OCI-LY7 (cell line): Measurements from ENCODE around the gene MRTFB. TPM values are rescaled to one million over a fixed set of nuclear protein-coding genes. Genes with fewer than 3 reads are reported as not detected.
"Not testable (repeated sequence)": the region's sequence is repeated elsewhere in the genome, so short reads cannot be mapped to it uniquely, and the experiment has no call there.

ENCODE experiments used
- BruUV-seq: library from RNA; stranded (reverse); fragments of 400-500 nt; replicated peaks from 2 replicates; lab custom pipeline; 2021; lab: Mats Ljungman, UMichigan
- CTCF ChIA-PET: fragments of 300-600 bp; sonication (Branson Sonifier 250); formaldehyde crosslinking; loops from one replicate; lab custom pipeline; 2022; ENCODE audit warnings: antibody characterized with exemption; ENCODE audit not compliant: unreplicated experiment; lab: Charles Lee
- POLR2A ChIA-PET: fragments of 300-600 bp; sonication (Branson Sonifier 250); formaldehyde crosslinking; loops from one replicate; lab custom pipeline; 2022; ENCODE audit warnings: antibody characterized with exemption; lab: Charles Lee
- DNase-seq: peaks from one replicate; pipeline ENCODE4 v3.0.0-alpha.2; 2015; ENCODE audit warnings: low spot score
- H2AFZ ChIP-seq: fragments of 200-600 bp; sonication (generic), shearing (Covaris generic); 2 replicates; pipeline ENCODE4 v1.6.1; 2014; ENCODE audit warnings: mild to moderate bottlenecking, antibody characterized with exemption, low read length, moderate library complexity
- H3K27ac ChIP-seq: fragments of 200-600 bp; sonication (generic); 2 replicates; pipeline ENCODE4 v1.5.1; 2014; ENCODE audit warnings: mixed run types, low read depth, mild to moderate bottlenecking, moderate library complexity, low read length, inconsistent platforms; ENCODE audit not compliant: poor library complexity, severe bottlenecking
- H3K36me3 ChIP-seq: fragments of 200-600 bp; sonication (generic); 2 replicates; pipeline ENCODE4 v1.6.1; 2014; ENCODE audit warnings: mild to moderate bottlenecking, antibody characterized with exemption, low read length, moderate library complexity, mixed read lengths; ENCODE audit not compliant: insufficient read depth
- H3K4me1 ChIP-seq: fragments of 200-600 bp; sonication (generic); 2 replicates; pipeline ENCODE4 v1.5.1; 2014; ENCODE audit warnings: mild to moderate bottlenecking, low read length; ENCODE audit not compliant: insufficient read depth, poor library complexity, severe bottlenecking
- H3K4me2 ChIP-seq: fragments of 200-600 bp; sonication (generic); 2 replicates; pipeline ENCODE4 v1.6.1; 2014; ENCODE audit warnings: mild to moderate bottlenecking, low read length
- H3K4me3 ChIP-seq: fragments of 200-600 bp; sonication (generic); 2 replicates; pipeline ENCODE4 v1.5.1; 2014; ENCODE audit warnings: mild to moderate bottlenecking, low read depth, low read length; ENCODE audit not compliant: poor library complexity, severe bottlenecking
- H3K79me2 ChIP-seq: fragments of 200-600 bp; sonication (generic); 2 replicates; pipeline ENCODE4 v1.6.1; 2016; ENCODE audit warnings: low read depth, mild to moderate bottlenecking, low read length, moderate library complexity, mixed read lengths; ENCODE audit not compliant: insufficient read depth
- H3K9me2 ChIP-seq: fragments of 200-600 bp; sonication (generic); 2 replicates; pipeline ENCODE4 v1.6.1; 2016; ENCODE audit warnings: mild to moderate bottlenecking, low read length, mixed read lengths; ENCODE audit not compliant: insufficient read depth
- H3K9me3 ChIP-seq: fragments of 200-600 bp; sonication (generic); 2 replicates; pipeline ENCODE4 v1.6.1; 2014; ENCODE audit warnings: mild to moderate bottlenecking, mixed run types, low read length, mixed read lengths
- H4K20me1 ChIP-seq: fragments of 200-600 bp; sonication (generic); 2 replicates; pipeline ENCODE4 v1.6.1; 2014; ENCODE audit warnings: mild to moderate bottlenecking, antibody characterized with exemption, low read length, moderate library complexity, mixed read lengths; ENCODE audit not compliant: insufficient read depth
- EZH2phosphoT487 ChIP-seq: fragments of 200-600 bp; sonication (generic); IDR thresholded peaks from 2 replicates; pipeline ENCODE4 v1.6.1; 2018; ENCODE audit warnings: low read depth, borderline replicate concordance, mild to moderate bottlenecking, mixed run types, antibody characterized with exemption, low read length, moderate library complexity, mixed read lengths
- intact Hi-C: fragments of 100-400 bp; cut with micrococcal nuclease; formaldehyde crosslinking; loops from one replicate; pipeline ENCODE4 v1.10.0; 2022; ENCODE audit not compliant: unreplicated experiment
- total RNA-seq, 2 experiments: library from RNA; depleted of rRNA in 1 of 2; stranded (reverse); fragments of >200 nt in 1 of 2; shearing (Covaris generic) in 1 of 2; gene quantifications; 2 replicates each; pipeline ENCODE4 v1.2.3, GENCODE V29; 2014 to 2022
- TF ChIP-seq, protein P1 (sequence below): fragments of 200-600 bp; sonication (generic); conservative IDR thresholded peaks from 2 replicates; pipeline ENCODE4 v1.5.1; 2014; ENCODE audit warnings: mild to moderate bottlenecking, antibody characterized with exemption, low read length, moderate library complexity, mixed read lengths

The MRTFB gene
- total RNA-seq, 2 experiments from 2014 or later: 8.5 to 21.4 TPM

- no peak overlapping the region for H3K27ac ChIP-seq
- BruUV-seq: no TSS peak
- TF ChIP-seq EZH2phosphoT487: no peak
- TF ChIP-seq, protein P1, sequence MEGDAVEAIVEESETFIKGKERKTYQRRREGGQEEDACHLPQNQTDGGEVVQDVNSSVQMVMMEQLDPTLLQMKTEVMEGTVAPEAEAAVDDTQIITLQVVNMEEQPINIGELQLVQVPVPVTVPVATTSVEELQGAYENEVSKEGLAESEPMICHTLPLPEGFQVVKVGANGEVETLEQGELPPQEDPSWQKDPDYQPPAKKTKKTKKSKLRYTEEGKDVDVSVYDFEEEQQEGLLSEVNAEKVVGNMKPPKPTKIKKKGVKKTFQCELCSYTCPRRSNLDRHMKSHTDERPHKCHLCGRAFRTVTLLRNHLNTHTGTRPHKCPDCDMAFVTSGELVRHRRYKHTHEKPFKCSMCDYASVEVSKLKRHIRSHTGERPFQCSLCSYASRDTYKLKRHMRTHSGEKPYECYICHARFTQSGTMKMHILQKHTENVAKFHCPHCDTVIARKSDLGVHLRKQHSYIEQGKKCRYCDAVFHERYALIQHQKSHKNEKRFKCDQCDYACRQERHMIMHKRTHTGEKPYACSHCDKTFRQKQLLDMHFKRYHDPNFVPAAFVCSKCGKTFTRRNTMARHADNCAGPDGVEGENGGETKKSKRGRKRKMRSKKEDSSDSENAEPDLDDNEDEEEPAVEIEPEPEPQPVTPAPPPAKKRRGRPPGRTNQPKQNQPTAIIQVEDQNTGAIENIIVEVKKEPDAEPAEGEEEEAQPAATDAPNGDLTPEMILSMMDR: no peak
- H3K79me2 ChIP-seq: no peaks in the 10 kb centered on the region
- no peaks in the 10 kb centered on the region for H3K36me3 ChIP-seq
- H3K9me3 ChIP-seq: peaks cover 11% of the 10 kb centered on the region; the same call in 1 of the 2 replicates
- H2AFZ ChIP-seq: no peak overlapping the region
- H3K4me1 ChIP-seq: peaks cover 4% of the 10 kb centered on the region
- DNase-seq: no peak
- no peaks in the 10 kb centered on the region for H3K9me2 ChIP-seq
- no peak overlapping the region for H3K4me3 ChIP-seq
- ChIA-PET POLR2A (no interaction called here), CTCF (no interaction called here)
- intact Hi-C loops: no loop called here
- no peaks in the 10 kb centered on the region for H4K20me1 ChIP-seq
- H3K4me2 ChIP-seq: no peak overlapping the region
Measured at GRCh38 chr16:14120335-14120734, 49.2 kb downstream of the MRTFB start.

GRCh38 chr16:14121142-14121541, 50.0 kb downstream of the MRTFB start:
- no peak overlapping the region for H2AFZ ChIP-seq

GRCh38 chr16:14121872-14122271, 50.8 kb downstream of the MRTFB start:
- Histone ChIP-seq H3K79me2 (no peaks in the 10 kb centered on the region), H3K9me2 (no peaks in the 10 kb centered on the region), H3K4me2 (no peak overlapping the region), H3K36me3 (no peaks in the 10 kb centered on the region), H3K9me3 (peaks cover 11% of the 10 kb centered on the region; the same call in 1 of the 2 replicates), H3K4me1 (peaks cover 4% of the 10 kb centered on the region), H2AFZ (no peak overlapping the region), H3K27ac (no peak overlapping the region), H4K20me1 (no peaks in the 10 kb centered on the region), H3K4me3 (no peak overlapping the region)
- DNase-seq: no peak
- intact Hi-C loops: no loop called here
- no peak for TF ChIP-seq EZH2phosphoT487
- TF ChIP-seq, protein P1: no peak
- BruUV-seq: no TSS peak
- POLR2A ChIA-PET: no interaction called here
- CTCF ChIA-PET: no interaction called here

More at GRCh38 chr16:14121142-14121541, 50.0 kb downstream of the MRTFB start:
- no peak for TF ChIP-seq EZH2phosphoT487
- H3K9me2 ChIP-seq: no peaks in the 10 kb centered on the region
- CTCF ChIA-PET: no interaction called here
- no peaks in the 10 kb centered on the region for H4K20me1 ChIP-seq
- H3K4me3 ChIP-seq: no peak overlapping the region
- H3K27ac ChIP-seq: no peak overlapping the region
- POLR2A ChIA-PET: no interaction called here
- no peak overlapping the region for H3K4me2 ChIP-seq
- no peaks in the 10 kb centered on the region for H3K36me3 ChIP-seq
- intact Hi-C loops: no loop called here
- no peak for DNase-seq
- BruUV-seq: no TSS peak
- peaks cover 11% of the 10 kb centered on the region; the same call in 1 of the 2 replicates for H3K9me3 ChIP-seq
- H3K4me1 ChIP-seq: peaks cover 4% of the 10 kb centered on the region
- H3K79me2 ChIP-seq: no peaks in the 10 kb centered on the region

DNA sequence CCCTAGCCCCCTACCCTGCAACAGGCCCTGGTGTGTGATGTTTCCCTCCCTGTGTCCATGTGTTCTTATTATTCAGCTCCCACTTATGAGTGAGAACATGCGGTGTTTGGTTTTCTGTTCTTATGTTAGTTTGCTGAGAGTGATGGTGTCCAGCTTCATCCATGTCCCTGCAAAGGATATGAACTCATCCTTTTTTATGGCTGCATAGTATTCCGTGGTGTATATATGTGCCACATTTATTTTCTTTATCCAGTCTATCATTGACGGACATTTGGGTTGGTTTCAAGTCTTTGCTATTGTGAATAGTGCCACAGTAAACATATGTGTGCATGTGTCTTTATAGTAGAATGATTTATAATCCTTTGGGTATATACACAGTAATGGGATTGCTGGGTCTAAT, 51.3 kb downstream of the MRTFB start:
- DNase-seq, H3K9me2 ChIP-seq, BruUV-seq, H3K4me1 ChIP-seq, CTCF ChIA-PET, H4K20me1 ChIP-seq, H3K27ac ChIP-seq, intact Hi-C loops, POLR2A ChIA-PET, H3K4me2 ChIP-seq, H3K4me3 ChIP-seq, H3K36me3 ChIP-seq, H2AFZ ChIP-seq, H3K79me2 ChIP-seq: not testable (repeated sequence)
- peaks cover 11% of the 10 kb centered on the region; the same call in 1 of the 2 replicates for H3K9me3 ChIP-seq
